Measurements from ENCODE around the gene CNOT4. TPM values are rescaled to one million over a fixed set of nuclear protein-coding genes. Genes with fewer than 3 reads are reported as not detected.

Gene CNOT4
- total RNA-seq, 1 donor from 2014 or later, result 32.1 TPM

GRCh38 chr7:135409845-135410542, 99.9 kb downstream of the CNOT4 start:
- TF ChIP-seq CTCF (conservative IDR thresholded peaks at IDR 0.05), result no peak
- Mint-ChIP-seq H3K4me3 (no peak overlapping the region), H3K27me3 (no peaks in the 10 kb centered on the region), H3K9me3 (no peaks in the 10 kb centered on the region), H3K4me1 (ENCODE audit: unreplicated experiment) (no peaks in the 10 kb centered on the region), H3K36me3 (peaks cover 15% of the 10 kb centered on the region), H3K27ac (no peak overlapping the region)
- DNase-seq (ENCODE audit: extremely low spot score, unreplicated experiment), result no peak

- Mint-ChIP-seq H3K4me3 (no peak overlapping the region), H3K27ac (no peak overlapping the region), H3K27me3 (no peaks in the 10 kb centered on the region), H3K4me1 (ENCODE audit: unreplicated experiment) (no peaks in the 10 kb centered on the region), H3K36me3 (peaks cover 11% of the 10 kb centered on the region), H3K9me3 (no peaks in the 10 kb centered on the region)
- DNase-seq (ENCODE audit: extremely low spot score, unreplicated experiment), result no peak
- TF ChIP-seq CTCF (conservative IDR thresholded peaks at IDR 0.05), result no peak
These were observed 102.0 kb downstream of the CNOT4 start for GRCh38 chr7:135407884-135408283.

GRCh38 chr7:135406918-135407317, 103.0 kb downstream of the CNOT4 start:
- H3K36me3 Mint-ChIP-seq, result peaks cover 11% of the 10 kb centered on the region

GRCh38 chr7:135405969-135406368, 103.9 kb downstream of the CNOT4 start:
- Mint-ChIP-seq H3K36me3 (peaks cover 11% of the 10 kb centered on the region), H3K27ac (no peak overlapping the region), H3K4me1 (ENCODE audit: unreplicated experiment) (no peaks in the 10 kb centered on the region), H3K4me3 (no peak overlapping the region), H3K9me3 (no peaks in the 10 kb centered on the region), H3K27me3 (no peaks in the 10 kb centered on the region)
- no peak for DNase-seq (ENCODE audit: extremely low spot score, unreplicated experiment)
- TF ChIP-seq CTCF (conservative IDR thresholded peaks at IDR 0.05), result no peak

More at GRCh38 chr7:135406918-135407317, 103.0 kb downstream of the CNOT4 start:
- Mint-ChIP-seq H3K27ac (no peak overlapping the region), H3K4me3 (no peak overlapping the region), H3K9me3 (no peaks in the 10 kb centered on the region), H3K4me1 (ENCODE audit: unreplicated experiment) (no peaks in the 10 kb centered on the region), H3K27me3 (no peaks in the 10 kb centered on the region)
- no peak for DNase-seq (ENCODE audit: extremely low spot score, unreplicated experiment)
- TF ChIP-seq CTCF (conservative IDR thresholded peaks at IDR 0.05), result no peak

GRCh38 chr7:135403302-135403701, 106.6 kb downstream of the CNOT4 start:
- no peak for TF ChIP-seq CTCF (conservative IDR thresholded peaks at IDR 0.05)
- Mint-ChIP-seq H3K9me3 (no peaks in the 10 kb centered on the region), H3K27ac (no peak overlapping the region), H3K27me3 (no peaks in the 10 kb centered on the region), H3K4me3 (no peak overlapping the region), H3K4me1 (ENCODE audit: unreplicated experiment) (no peaks in the 10 kb centered on the region), H3K36me3 (peaks cover 8% of the 10 kb centered on the region)
- no peak for DNase-seq (ENCODE audit: extremely low spot score, unreplicated experiment)

All from type B pancreatic cell (in vitro differentiated cells).